Suprapubic skin (tissue), 4 donors: Measurements from ENCODE around the gene CFHR1. TPM values are rescaled to one million over a fixed set of nuclear protein-coding genes. Genes with fewer than 3 reads are reported as not detected.

Source experiments
- DNase-seq, 2 donors: peaks; one replicate each; pipeline ENCODE4 v3.0.0-alpha.2; 2019; ENCODE audit warnings: low spot score in 2 of 2
- H3K27ac ChIP-seq: fragments of 200-600 bp; sonication (generic); one replicate; pipeline ENCODE4 v1.5.1; 2019
- H3K27me3 ChIP-seq: fragments of 200-600 bp; sonication (generic); one replicate; pipeline ENCODE4 v1.5.1; 2019
- H3K36me3 ChIP-seq: fragments of 200-600 bp; sonication (generic); one replicate; pipeline ENCODE4 v1.5.1; 2019
- H3K4me1 ChIP-seq: fragments of 200-600 bp; sonication (generic); one replicate; pipeline ENCODE4 v1.5.1; 2019
- H3K4me3 ChIP-seq: fragments of 200-600 bp; sonication (generic); one replicate; pipeline ENCODE4 v1.5.1; 2019; ENCODE audit warnings: mild to moderate bottlenecking
- H3K9me3 ChIP-seq: fragments of 200-600 bp; sonication (generic); one replicate; pipeline ENCODE4 v1.5.1; 2019
- EP300 ChIP-seq: sonication (generic); formaldehyde crosslinking; IDR thresholded peaks from one replicate; pipeline ENCODE4 v1.6.1; 2017; ENCODE audit warnings: antibody characterized with exemption
- POLR2A ChIP-seq, 2 donors: fragments of 450-650 bp; IDR thresholded peaks; one replicate each; pipeline ENCODE4 v1.6.1; 2017; ENCODE audit warnings: antibody characterized with exemption in 2 of 2, mild to moderate bottlenecking in 2 of 2, moderate library complexity in 2 of 2
- POLR2AphosphoS5 ChIP-seq, 3 donors: sonication (generic); formaldehyde crosslinking; IDR thresholded peaks; one replicate each; pipeline ENCODE4 v1.6.1; 2017; ENCODE audit warnings: antibody characterized with exemption in 3 of 3
- WGBS: methylation state at CpG from one replicate; pipeline ENCODE4 v1.1.5; 2018; 5-methylcytosine and 5-hydroxymethylcytosine counted together
- total RNA-seq, 4 donors: library from RNA; depleted of rRNA; stranded (reverse); fragments of >200 nt; gene quantifications; one replicate each; pipeline ENCODE4 v1.1.0, GENCODE V29; 2016
- TF ChIP-seq, protein P1 (sequence below), 2 donors: fragments of 200-600 bp in 1 of 2; fragments of 450-650 bp in 1 of 2; sonication (generic) in 1 of 2; IDR thresholded peaks; one replicate each; pipeline ENCODE4 v1.5.1; 2016 to 2019; ENCODE audit warnings: antibody characterized with exemption in 2 of 2, mild to moderate bottlenecking in 1 of 2, moderate library complexity in 1 of 2

The CFHR1 gene
- total RNA-seq, 4 donors from 2014 or later, result 1.8 TPM; not detected in 3

DNA sequence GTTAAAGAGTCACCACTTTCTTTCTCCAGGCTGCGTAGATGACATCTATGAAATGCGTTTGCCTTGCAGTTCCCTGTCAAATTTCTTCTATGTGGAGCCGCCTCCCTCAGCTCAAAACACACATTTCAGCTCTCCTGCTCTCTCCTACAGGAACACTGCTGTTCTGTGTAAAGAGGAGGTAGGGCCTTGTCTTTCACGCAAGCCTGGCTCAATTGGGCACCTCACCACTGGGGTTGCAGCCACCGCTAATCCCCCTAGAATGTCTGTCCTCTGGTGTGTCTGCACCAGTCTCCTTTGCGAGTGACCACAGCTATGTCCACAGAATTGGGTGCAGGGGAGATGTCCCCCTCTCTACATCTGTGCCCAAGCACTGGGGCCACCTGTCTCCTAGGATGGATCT lies 36.5 kb downstream of the CFHR1 start:
- Histone ChIP-seq H3K9me3 (no peaks in the 10 kb centered on the region), H3K4me1 (no peaks in the 10 kb centered on the region), H3K4me3 (no peak overlapping the region), H3K27ac (no peak overlapping the region), H3K36me3 (no peaks in the 10 kb centered on the region), H3K27me3 (no peaks in the 10 kb centered on the region)
- WGBS, result 88% methylated on average over 6 of the region's 6 CpGs
- TF ChIP-seq, protein P1, sequence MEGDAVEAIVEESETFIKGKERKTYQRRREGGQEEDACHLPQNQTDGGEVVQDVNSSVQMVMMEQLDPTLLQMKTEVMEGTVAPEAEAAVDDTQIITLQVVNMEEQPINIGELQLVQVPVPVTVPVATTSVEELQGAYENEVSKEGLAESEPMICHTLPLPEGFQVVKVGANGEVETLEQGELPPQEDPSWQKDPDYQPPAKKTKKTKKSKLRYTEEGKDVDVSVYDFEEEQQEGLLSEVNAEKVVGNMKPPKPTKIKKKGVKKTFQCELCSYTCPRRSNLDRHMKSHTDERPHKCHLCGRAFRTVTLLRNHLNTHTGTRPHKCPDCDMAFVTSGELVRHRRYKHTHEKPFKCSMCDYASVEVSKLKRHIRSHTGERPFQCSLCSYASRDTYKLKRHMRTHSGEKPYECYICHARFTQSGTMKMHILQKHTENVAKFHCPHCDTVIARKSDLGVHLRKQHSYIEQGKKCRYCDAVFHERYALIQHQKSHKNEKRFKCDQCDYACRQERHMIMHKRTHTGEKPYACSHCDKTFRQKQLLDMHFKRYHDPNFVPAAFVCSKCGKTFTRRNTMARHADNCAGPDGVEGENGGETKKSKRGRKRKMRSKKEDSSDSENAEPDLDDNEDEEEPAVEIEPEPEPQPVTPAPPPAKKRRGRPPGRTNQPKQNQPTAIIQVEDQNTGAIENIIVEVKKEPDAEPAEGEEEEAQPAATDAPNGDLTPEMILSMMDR (IDR thresholded peaks at IDR 0.05), result no peak
- TF ChIP-seq EP300, result no peak
- no peak for TF ChIP-seq POLR2AphosphoS5 (IDR thresholded peaks at IDR 0.05)
- TF ChIP-seq POLR2A (IDR thresholded peaks at IDR 0.05), result no peak
- no peak for DNase-seq

DNA sequence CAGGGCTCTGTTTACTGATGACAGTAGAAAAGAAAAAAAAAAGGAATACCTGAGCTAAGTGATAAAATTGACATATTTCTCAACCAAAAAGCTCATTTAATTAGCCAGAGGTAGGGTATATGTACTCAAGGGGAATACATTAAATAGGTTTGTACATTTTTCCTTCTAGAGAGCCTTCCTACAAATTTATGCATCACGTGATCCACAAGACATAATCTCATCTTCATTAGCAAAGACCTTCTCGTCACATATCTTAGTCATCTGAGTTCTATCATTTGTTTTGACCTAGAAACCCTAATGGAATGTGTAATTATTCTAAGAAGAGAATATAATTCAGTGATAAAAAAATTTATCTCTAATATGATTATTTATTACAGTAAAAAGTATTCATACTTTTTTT lies 37.7 kb downstream of the CFHR1 start:
- Histone ChIP-seq H3K4me3 (no peak overlapping the region), H3K4me1 (no peaks in the 10 kb centered on the region), H3K9me3 (no peaks in the 10 kb centered on the region), H3K27ac (no peak overlapping the region), H3K36me3 (no peaks in the 10 kb centered on the region), H3K27me3 (no peaks in the 10 kb centered on the region)
- DNase-seq, result no peak
- no peak for TF ChIP-seq POLR2AphosphoS5 (IDR thresholded peaks at IDR 0.05)
- TF ChIP-seq, protein P1 (IDR thresholded peaks at IDR 0.05), result no peak
- no peak for TF ChIP-seq POLR2A (IDR thresholded peaks at IDR 0.05)
- no peak for TF ChIP-seq EP300
- WGBS, result 75% methylated on average over 2 of the region's 2 CpGs

DNA sequence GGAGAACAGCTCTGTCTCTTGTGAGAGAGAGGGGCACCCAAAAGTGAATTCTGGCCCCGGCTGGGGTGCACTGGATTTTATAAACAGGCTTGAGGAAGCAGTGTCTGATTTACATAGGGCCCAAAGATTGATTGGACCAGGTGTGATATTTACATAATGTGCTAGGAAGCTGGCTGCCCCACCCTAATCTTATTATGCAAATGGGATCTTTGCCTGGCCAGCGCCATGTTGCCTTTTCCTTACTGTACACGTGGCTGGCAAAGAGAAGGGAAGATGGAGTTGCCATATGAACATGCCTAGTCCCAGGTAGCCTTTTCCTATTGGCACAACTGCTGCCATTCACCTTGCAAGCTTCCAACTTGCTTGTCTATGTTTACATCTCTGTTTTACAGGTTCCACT lies 39.3 kb downstream of the CFHR1 start:
- TF ChIP-seq POLR2AphosphoS5 (IDR thresholded peaks at IDR 0.05) (no peak), EP300 (no peak), POLR2A (IDR thresholded peaks at IDR 0.05) (no peak)
- TF ChIP-seq, protein P1 (IDR thresholded peaks at IDR 0.05), result no peak
- no peak for DNase-seq
- WGBS, result 72% methylated on average over 3 of the region's 3 CpGs
- Histone ChIP-seq H3K4me1 (no peaks in the 10 kb centered on the region), H3K9me3 (peaks cover 3% of the 10 kb centered on the region), H3K27ac (no peak overlapping the region), H3K36me3 (no peaks in the 10 kb centered on the region), H3K4me3 (no peak overlapping the region), H3K27me3 (no peaks in the 10 kb centered on the region)

DNA sequence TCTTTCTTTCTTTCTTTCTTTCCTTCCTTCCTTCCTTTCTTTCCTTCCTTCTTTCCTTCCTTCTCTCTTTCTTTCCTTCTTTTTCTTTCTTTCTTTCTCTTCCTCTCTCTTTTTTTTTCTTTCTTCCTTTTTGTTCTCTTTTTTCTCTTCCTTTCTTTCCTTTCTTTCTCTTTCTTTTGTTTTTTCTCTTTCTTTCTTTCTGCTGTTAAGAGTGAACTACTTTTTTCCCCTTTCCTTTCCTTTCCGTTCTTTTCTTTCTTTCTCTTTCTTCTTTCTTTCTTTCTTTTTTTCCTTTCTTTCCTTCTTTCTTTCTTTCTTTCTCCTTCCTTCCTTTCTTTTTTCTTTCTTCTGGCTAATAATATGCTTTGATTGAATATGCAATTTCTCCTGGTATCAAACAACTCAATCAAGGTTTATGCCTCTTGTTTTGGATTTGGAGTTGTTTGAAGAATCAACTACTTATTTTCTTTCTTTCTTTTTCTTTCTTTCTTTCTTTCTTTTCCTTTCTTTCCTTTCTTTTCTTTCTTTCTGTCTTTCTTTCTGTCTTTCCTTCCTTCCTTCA lies 40.9 kb downstream of the CFHR1 start:
- Histone ChIP-seq H3K9me3 (peaks cover 3% of the 10 kb centered on the region), H3K4me3 (no peak overlapping the region), H3K4me1 (no peaks in the 10 kb centered on the region), H3K27me3 (no peaks in the 10 kb centered on the region), H3K27ac (no peak overlapping the region), H3K36me3 (no peaks in the 10 kb centered on the region)
- WGBS, result 100% methylated on average over 1 of the region's 1 CpG
- TF ChIP-seq POLR2A (IDR thresholded peaks at IDR 0.05) (no peak), EP300 (no peak), POLR2AphosphoS5 (IDR thresholded peaks at IDR 0.05) (no peak)
- TF ChIP-seq, protein P1 (IDR thresholded peaks at IDR 0.05), result no peak
- no peak for DNase-seq

DNA sequence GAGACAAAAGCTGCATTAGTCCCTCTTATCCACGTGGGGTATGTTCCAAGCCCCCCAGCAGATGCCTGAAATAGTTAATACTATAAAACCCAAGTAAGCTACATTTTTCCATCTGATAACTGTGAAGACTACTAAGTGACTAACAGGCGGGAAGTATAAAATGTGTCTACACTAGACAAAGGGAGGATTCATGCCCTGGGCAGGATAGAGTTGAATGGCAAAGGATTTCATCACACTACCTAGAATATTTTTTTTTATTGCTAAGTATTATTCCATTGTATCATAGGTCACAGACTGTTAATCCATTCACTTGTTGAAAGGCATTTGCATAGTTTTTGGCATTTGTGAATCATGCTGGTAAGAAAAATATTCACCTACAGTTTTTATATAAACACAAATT lies 41.9 kb downstream of the CFHR1 start:
- Histone ChIP-seq H3K4me3 (no peak overlapping the region), H3K4me1 (no peaks in the 10 kb centered on the region), H3K27ac (no peak overlapping the region), H3K36me3 (no peaks in the 10 kb centered on the region), H3K27me3 (no peaks in the 10 kb centered on the region), H3K9me3 (peaks cover 3% of the 10 kb centered on the region)
- DNase-seq, result no peak
- 56% methylated on average over 2 of the region's 2 CpGs for WGBS
- TF ChIP-seq EP300 (no peak), POLR2AphosphoS5 (IDR thresholded peaks at IDR 0.05) (no peak), POLR2A (IDR thresholded peaks at IDR 0.05) (no peak)
- TF ChIP-seq, protein P1 (IDR thresholded peaks at IDR 0.05), result no peak
